Smooth muscle cell of the pulmonary artery (primary cell): Measurements from ENCODE around the gene EREG. TPM values are rescaled to one million over a fixed set of nuclear protein-coding genes. Genes with fewer than 3 reads are reported as not detected.

Experiments
- total RNA-seq: library from RNA; depleted of rRNA; stranded (reverse); fragments of >200 nt; gene quantifications from 2 replicates; pipeline ENCODE4 v1.2.3, GENCODE V29; 2014

Gene EREG
- total RNA-seq: 0.23 and 7.9 TPM in 2 replicates

GRCh38 chr4:74364652-74365491 is at the start of gene EREG:
TSS of gene EREG (plus strand) at chr4:74365145. CDS start at chr4:74365309, 164 bp downstream.

Other genes with a start within 250 kb of the EREG start
- gene MTHFD2L, start 207.0 kb upstream of the EREG start, total RNA-seq: 12.7 and 21.2 TPM in 2 replicates
- 28.4 and 92.6 TPM in 2 replicates for gene EPGN, start 56.7 kb upstream of the EREG start, total RNA-seq
- gene AREG, start 80.0 kb downstream of the EREG start, total RNA-seq: 0.30 and 3.5 TPM in 2 replicates